Measurements from ENCODE around the gene FNDC3B.
"Not testable (repeated sequence)": the region's sequence is repeated elsewhere in the genome, so short reads cannot be mapped to it uniquely, and the experiment has no call there.

Gene FNDC3B
- 165 to 972 (median 317) reads per million in 18 experiments for total RNA-seq

DNA sequence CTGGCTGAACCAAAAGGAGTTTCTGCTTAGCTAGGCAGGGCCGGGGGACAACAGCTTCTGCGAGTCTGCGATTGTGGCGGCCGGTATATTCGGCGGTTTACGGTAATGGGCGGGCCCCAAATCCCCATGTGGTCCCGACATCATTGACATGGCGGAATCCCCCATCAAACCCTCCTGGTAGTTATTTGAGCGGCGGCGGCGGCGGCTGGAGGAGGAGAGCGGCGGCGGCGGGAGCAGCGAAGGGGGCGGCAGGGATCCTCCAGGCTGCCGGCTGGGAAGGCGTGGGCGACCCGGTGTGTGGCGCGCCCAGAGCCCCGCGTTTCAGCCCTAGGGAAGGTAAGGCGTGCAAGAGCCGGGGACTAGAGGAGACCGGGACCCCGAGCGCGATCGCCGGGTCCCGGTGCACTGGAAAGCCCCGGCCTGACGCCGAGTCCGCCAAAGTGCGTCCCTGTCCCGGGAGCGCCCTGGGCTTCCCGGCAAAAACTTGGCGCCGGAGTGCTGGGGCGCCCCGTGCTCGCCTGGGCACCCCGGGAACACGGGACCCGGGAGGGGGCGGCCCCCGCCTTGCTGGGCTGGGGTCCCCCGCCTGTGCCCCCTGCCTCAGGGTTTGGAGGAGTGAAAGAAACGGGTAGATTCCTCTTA lies at the start of gene FNDC3B:
TSS of gene FNDC3B (plus strand) at position 143 of the 642 bp plus-strand sequence. CDS start 72,902 bp downstream, outside the sequence.
- peak; percentile 96 for DNase-seq

DNA sequence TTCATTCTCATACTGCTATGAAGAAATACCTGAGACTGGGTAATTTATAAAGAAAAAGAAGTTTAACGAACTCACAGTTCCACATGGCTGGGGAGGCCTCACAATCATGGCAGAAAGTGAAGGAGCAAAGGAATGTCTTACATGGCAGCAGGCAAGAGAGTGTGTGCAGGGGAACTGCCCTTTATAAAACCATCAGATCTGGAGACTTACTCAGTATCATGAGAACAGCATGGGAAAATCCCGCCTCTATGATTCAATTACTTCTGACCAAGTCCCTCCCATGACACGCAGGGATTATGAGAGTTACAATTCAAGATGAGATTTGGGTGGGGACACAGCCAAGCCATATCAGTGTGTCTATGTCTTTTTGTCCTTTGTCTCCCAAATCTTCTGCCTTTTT lies 49.1 kb upstream of the FNDC3B start:
- not testable (repeated sequence) for DNase-seq

- DNase-seq = no peak
These were observed 48.2 kb upstream of the FNDC3B start for GRCh38 chr3:171991166-171991565.

DNA sequence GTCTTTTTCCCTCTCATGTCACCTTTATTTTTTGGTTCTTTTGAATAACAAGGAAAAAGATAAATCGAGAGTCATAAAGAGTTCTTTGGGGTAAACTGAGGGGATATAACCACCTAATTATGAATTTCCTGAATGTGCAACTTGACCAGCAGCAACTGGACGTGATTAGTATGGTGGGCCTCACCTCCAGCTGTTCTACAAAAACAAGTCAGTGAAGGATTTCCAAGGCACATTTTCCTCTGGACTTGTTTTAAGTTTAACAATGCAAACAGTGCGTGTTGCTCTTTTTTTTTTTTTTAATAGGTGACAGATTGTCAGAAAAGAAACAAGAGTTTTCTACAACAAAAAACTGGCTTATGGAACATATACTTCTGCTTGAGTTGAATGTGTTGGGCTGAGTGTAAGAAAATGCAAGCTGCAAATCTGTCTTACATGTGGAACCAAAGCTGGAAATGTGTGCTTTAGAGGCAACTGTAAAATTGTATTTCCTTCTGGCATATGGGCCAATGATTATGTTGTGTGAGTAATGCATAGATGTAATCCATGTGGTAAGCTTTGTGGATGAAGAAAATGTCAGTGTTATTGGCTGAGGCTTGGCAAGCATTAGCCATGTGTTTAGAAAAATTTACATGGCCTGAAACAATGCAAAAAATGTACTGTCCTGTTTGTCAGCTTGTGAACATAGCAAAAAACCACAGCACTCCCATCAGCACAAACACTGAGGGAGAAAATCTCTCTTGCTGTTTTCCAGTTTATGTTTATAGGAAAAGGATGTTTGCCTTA lies 44.5 kb upstream of the FNDC3B start:
- DNase-seq = peak; percentile 27 to 41

- no peak for DNase-seq
These were observed 43.9 kb upstream of the FNDC3B start for GRCh38 chr3:171995486-171995885.

- no peak for DNase-seq
These were observed 43.1 kb upstream of the FNDC3B start for GRCh38 chr3:171996178-171996817.

DNA sequence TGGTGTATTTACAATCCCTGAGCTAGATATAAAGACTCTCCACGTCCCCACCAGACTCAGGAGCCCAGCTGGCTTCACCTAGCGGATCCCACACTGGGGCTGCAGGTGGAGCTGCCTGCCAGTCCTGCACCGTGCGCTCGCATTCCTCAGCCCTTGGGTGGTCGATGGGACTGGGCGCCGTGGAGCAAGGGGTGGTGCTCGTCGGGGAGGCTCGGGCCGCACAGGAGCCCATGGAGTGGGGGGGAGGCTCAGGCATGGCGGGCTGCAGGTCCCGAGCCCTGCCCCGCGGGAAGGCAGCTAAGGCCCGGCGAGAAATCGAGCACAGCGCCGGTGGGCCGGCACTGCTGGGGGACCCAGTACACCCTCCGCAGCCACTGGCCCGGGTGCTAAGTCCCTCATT lies 40.6 kb upstream of the FNDC3B start:
- DNase-seq = not testable (repeated sequence)

- DNase-seq = not testable (repeated sequence)
These were observed 37.8 kb upstream of the FNDC3B start for GRCh38 chr3:172001616-172002015.

- DNase-seq = no peak
These were observed 36.8 kb upstream of the FNDC3B start for GRCh38 chr3:172002512-172003078.

- no peak for DNase-seq
These were observed 36.2 kb upstream of the FNDC3B start for GRCh38 chr3:172003146-172003545.

GRCh38 chr3:172007065-172007370 lies 32.4 kb upstream of the FNDC3B start:
- no peak for DNase-seq

DNA sequence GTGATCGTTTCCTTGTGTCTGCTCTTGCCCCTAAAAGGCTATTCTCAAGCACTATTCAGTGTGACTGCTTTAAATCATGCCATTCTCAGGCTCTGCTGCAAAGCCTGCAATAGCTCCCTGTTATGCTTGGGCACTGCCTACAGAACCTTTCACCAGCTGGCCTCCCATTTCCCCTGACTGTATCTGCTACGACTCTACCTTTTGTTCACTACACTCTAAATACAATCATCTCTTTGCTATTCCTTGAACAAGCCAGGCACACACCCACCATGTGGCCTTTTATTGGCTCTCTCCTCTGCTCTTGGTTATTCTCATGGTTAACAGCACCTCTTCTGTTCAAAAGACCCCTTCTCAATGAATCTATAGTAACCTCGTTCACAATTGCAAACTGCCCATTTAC lies 29.6 kb upstream of the FNDC3B start:
- no peak for DNase-seq

DNA sequence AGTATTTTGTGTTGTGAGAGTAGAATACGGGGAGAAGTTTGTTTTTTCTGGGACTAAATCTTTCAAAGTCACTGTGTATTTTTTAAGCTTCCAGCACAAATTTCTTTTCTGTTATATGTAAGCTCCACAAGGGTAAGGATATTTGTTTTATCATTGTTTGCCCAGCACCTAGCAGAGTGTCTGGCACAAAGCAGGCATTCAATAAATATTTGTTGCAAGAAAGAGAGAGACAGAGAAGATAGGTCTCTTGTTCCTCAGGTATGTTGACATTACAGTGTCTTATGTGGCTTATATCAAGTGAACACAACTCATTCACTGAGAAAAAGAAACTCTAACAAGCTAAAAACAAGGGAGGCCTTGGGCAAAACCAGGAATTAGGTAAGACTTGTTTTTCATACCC lies 26.6 kb upstream of the FNDC3B start:
- DNase-seq = no peak

- no peak for DNase-seq
These were observed 25.2 kb upstream of the FNDC3B start for GRCh38 chr3:172014145-172014544.

DNA sequence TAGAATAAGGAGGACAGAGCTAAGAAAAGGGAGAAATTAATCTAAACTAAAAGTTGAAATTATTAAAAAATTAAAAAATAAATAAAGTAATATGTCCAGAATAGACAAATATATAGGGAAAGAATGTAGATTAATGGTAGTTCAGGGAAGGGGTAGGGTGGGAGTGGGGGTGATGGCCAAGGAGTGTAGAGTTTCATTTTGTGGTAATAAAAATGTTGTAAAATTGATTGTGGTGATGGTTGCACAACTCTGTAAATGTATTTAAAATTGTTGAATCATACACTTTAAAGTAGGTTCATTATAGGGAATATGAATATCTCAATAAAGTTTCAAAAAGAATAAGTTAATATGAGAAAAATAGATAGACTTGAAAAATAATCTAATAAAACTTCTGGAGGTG lies 21.0 kb upstream of the FNDC3B start:
- no peak for DNase-seq

GRCh38 chr3:172020763-172021162 lies 18.6 kb upstream of the FNDC3B start:
- no peak for DNase-seq

DNA sequence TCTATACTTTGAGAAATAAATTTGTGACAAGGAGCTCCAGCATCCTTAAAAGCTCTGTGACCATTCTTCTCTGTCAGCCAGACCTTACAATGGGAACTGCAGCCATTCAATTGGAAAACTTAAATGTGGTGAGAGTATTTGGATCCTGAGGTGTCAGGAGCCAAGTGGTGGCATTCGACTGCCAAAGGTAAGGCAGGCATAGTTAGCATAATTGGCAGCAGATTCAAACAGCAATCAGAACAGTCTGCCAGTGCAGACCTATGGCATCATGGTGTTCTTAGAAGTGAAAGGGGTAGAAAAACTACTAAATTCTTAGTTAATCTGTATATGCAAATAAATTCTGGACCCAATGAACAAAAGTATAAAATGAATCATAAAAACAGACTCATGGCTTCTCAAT lies 18.2 kb upstream of the FNDC3B start:
- DNase-seq = no peak

- no peak for DNase-seq
These were observed 17.5 kb upstream of the FNDC3B start for GRCh38 chr3:172021859-172022258.

GRCh38 chr3:172023915-172024314 lies 15.5 kb upstream of the FNDC3B start:
- no peak for DNase-seq

- DNase-seq = no peak
These were observed 14.7 kb upstream of the FNDC3B start for GRCh38 chr3:172024679-172025078.

- peak; percentile 51 to 86 for DNase-seq
These were observed 9.8 kb upstream of the FNDC3B start for GRCh38 chr3:172029425-172030098.

- no peak for DNase-seq
These were observed 9.2 kb upstream of the FNDC3B start for GRCh38 chr3:172030181-172030580.

DNA sequence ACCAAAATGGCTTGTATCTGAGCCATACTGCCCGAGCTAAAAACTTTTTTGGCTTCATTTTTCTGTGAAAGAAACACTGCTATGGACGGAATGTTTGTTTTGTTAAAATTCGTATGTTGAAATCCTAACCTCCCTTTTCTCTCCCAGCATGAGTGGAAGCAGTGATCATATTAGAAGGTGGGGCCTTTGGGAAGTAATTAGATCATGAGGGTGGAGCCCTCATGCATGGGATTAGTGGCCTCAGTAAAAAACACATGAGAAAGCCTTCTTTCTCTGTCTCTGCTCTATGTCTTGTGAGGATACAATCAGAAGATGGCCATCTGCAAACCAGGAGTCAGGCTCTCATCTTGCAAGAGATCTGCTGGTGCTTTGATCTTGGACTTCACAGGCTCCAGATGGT lies 7.4 kb upstream of the FNDC3B start:
- no peak for DNase-seq

Measured in inflammatory macrophage (primary cell).